ENCODE results near the gene LHX4. TPM values are rescaled to one million over a fixed set of nuclear protein-coding genes. Genes with fewer than 3 reads are reported as not detected.

LHX4 gene
- total RNA-seq (2022; extraction: Qiagen RNA extraction; ENCODE audit: low read depth), result 0.35 to 0.80 TPM (median 0.48 TPM) in 5 replicates

DNA sequence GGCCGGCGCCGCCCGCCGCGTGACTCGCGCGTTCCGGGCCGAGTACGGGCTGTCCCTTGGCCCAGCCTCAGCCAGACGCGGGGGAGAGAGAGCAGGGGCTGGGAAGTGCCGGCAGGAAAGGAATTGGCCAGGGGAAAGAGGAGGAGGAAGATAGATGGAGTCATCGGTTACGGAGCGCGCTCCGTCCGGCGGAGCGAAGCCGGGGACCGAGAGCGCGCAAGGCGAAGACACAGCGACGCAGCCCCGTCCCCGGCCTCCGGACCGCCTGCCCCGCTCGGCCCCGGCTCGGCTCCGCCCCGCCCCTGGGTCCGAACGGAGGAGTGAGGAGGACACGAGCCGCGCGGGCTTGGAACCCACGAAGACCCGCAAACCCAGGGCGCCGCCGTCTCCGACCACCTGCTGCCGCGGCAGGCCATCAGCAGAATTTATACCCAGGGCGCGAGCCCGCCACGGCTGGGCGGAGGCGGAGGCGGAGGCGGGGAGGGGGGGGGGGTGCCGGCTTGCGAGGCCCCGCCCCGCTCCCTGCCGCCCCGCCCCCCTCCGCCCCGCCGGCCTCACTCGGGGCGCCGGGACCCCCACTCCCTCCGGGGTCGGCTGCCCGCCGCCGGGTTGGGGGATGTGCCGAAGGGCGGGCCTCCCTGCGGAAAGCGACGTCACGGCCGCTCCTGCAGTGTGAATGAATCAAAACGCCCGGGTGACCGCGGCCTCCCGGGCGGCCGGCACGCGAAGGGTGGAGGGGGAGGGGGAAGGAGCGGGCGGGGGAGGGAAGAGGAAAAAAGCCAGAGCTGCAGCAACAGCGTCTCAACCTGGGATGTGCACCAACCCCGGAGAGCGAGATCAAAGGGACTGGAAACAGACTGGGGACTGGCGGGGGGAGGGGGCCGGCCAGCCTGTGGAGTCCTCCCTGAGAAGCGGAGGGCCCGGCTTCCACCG, at the start of gene LHX4:
TSS of gene LHX4 (plus strand) at position 782 of the 933 bp plus-strand sequence. CDS start 266 bp downstream, outside the sequence.

Other genes with a start within 250 kb of the LHX4 start
- 62.2 to 90.9 TPM (median 82.0 TPM) in 5 replicates for gene QSOX1, start 75.4 kb upstream of the LHX4 start, total RNA-seq (2022; extraction: Qiagen RNA extraction; ENCODE audit: low read depth)